Measurements from ENCODE around the gene PNKD. TPM values are rescaled to one million over a fixed set of nuclear protein-coding genes. Genes with fewer than 3 reads are reported as not detected.

PNKD gene
- total RNA-seq, 4 donors from 2014 or later, result 26.1 to 50.4 (median 46.7) TPM

- TF ChIP-seq, protein P1, sequence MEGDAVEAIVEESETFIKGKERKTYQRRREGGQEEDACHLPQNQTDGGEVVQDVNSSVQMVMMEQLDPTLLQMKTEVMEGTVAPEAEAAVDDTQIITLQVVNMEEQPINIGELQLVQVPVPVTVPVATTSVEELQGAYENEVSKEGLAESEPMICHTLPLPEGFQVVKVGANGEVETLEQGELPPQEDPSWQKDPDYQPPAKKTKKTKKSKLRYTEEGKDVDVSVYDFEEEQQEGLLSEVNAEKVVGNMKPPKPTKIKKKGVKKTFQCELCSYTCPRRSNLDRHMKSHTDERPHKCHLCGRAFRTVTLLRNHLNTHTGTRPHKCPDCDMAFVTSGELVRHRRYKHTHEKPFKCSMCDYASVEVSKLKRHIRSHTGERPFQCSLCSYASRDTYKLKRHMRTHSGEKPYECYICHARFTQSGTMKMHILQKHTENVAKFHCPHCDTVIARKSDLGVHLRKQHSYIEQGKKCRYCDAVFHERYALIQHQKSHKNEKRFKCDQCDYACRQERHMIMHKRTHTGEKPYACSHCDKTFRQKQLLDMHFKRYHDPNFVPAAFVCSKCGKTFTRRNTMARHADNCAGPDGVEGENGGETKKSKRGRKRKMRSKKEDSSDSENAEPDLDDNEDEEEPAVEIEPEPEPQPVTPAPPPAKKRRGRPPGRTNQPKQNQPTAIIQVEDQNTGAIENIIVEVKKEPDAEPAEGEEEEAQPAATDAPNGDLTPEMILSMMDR (IDR thresholded peaks at IDR 0.05; ENCODE audit: low read depth), result no peak
Measured at GRCh38 chr2:218332920-218333645, 62.8 kb downstream of the PNKD start.

- TF ChIP-seq, protein P1 (IDR thresholded peaks at IDR 0.05; ENCODE audit: low read depth), result no peak
Measured at GRCh38 chr2:218334531-218334930, 64.2 kb downstream of the PNKD start.

GRCh38 chr2:218340656-218341055 lies 70.3 kb downstream of the PNKD start:
- TF ChIP-seq, protein P1 (IDR thresholded peaks at IDR 0.05; ENCODE audit: low read depth), result no peak

DNA sequence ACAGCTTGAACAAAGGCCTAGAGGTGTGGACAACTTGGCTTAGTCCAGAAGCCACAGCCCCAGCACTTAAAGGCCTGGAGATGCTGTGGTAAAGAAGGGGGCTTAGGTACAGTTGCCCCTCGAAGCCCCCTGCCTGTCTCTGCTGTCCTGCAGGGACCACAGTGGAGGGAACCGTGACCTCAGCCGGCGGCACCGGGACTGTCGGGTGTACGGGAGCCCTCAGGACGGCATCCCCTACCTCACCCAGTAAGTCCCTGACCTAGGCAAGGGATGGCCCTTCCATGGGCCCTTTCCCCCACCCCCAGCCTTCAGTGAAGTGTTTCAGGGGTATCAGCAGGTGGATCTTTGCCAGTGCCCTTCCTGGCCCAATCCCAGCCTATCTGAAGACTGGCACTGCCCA lies 71.1 kb downstream of the PNKD start:
- TF ChIP-seq, protein P1 (IDR thresholded peaks at IDR 0.05; ENCODE audit: low read depth), result no peak

GRCh38 chr2:218342837-218343236 lies 72.5 kb downstream of the PNKD start:
- TF ChIP-seq, protein P1 (IDR thresholded peaks at IDR 0.05; ENCODE audit: low read depth), result no peak

- TF ChIP-seq, protein P1 (IDR thresholded peaks at IDR 0.05; ENCODE audit: low read depth), result no peak
Measured at GRCh38 chr2:218343591-218343990, 73.3 kb downstream of the PNKD start.

- TF ChIP-seq, protein P1 (IDR thresholded peaks at IDR 0.05; ENCODE audit: low read depth), result no peak
Measured at GRCh38 chr2:218344090-218344754, 73.9 kb downstream of the PNKD start.

All from subcutaneous adipose tissue (tissue), 4 donors.